IgD-negative memory B cell (primary cell): ENCODE measurements around the gene RNF123. TPM values are rescaled to one million over a fixed set of nuclear protein-coding genes. Genes with fewer than 3 reads are reported as not detected.

Source experiments
- H3K27ac Mint-ChIP-seq, 3 donors: one replicate each; pipeline ENCODE4 v1.8.0; 2020 to 2022; ENCODE audit warnings: mild to moderate bottlenecking in 3 of 3, mixed read lengths in 3 of 3, moderate library complexity in 1 of 3
- H3K27me3 Mint-ChIP-seq: one replicate; pipeline ENCODE4 v1.8.0; 2021; ENCODE audit warnings: mixed read lengths
- H3K36me3 Mint-ChIP-seq: one replicate; pipeline ENCODE4 v1.8.0; 2020; ENCODE audit warnings: mild to moderate bottlenecking, mixed read lengths
- H3K4me1 Mint-ChIP-seq, 3 donors: one replicate each; pipeline ENCODE4 v1.8.0; 2020 to 2022; ENCODE audit warnings: mixed read lengths in 3 of 3, mild to moderate bottlenecking in 1 of 3
- H3K4me3 Mint-ChIP-seq, 4 donors: one replicate each; pipeline ENCODE4 v1.8.0; 2020 to 2022; ENCODE audit warnings: mild to moderate bottlenecking in 4 of 4, mixed read lengths in 4 of 4, moderate library complexity in 3 of 4
- H3K9me3 Mint-ChIP-seq, 3 donors: one replicate each; pipeline ENCODE4 v1.8.0; 2020 to 2021; ENCODE audit warnings: mixed read lengths in 3 of 3, mild to moderate bottlenecking in 1 of 3
- polyA plus RNA-seq: library from polyadenylated mRNA; unstranded; fragments of 300-500 nt; fragmentation: Illumina TruSeq; gene quantifications from one replicate; pipeline ENCODE4 v1.2.3, GENCODE V29; 2021

Gene RNF123
- polyA plus RNA-seq, 1 donor from 2014 or later, result 19.7 TPM

DNA sequence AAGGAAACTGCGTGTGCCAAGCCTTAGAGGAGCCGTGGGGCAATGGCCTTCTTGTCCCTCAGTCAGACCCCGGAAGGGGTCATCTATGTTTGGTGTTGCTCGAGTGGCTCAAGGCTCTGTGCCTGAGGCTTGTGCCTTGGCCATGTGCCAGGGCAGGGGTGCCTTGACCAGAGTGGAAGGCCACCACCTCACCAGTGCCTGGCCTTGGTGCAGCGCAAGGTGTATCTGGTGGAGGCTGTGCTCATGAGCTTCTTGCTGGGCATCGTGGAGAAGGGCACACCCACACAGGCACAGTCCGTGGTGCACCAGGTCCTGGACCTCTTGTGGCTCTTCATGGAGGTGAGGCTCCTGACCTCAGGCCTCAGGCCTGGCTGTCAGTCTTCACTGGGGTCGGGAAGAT is 10.7 kb downstream of the RNF123 start:
- Mint-ChIP-seq H3K36me3 (no peaks in the 10 kb centered on the region), H3K4me1 (no peaks in the 10 kb centered on the region), H3K27me3 (no peaks in the 10 kb centered on the region), H3K9me3 (no peaks in the 10 kb centered on the region), H3K4me3 (no peak overlapping the region), H3K27ac (no peak overlapping the region)

DNA sequence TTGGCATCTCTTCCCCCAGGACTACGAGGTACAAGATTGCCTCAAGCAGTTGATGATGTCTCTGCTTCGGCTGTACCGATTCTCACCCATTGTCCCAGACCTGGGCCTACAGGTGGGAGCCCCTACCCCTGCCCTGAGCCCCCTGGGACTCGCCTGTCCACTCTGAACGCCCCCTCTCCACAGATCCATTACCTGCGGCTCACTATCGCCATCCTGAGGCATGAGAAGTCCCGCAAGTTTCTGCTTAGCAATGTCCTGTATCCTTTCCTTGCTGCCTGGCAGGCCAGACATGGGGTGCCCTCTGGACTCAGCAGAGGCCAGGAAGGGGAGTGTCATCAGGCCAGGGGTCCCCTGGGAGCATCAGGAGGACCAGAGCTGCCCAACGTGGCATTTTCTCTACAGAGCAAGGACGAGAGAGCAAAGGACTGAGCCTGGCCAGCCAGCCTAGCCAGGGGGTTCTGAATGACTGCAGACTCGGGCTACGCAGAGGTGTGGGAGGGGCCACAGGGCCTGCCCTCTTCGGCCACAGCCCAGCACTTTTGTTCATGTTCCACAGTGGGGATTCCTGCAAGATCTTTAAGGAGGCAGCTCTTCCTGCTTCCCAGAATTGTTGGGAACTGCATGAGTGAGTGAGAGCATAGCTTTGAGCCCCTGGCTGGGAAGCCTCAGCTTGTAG is 11.2 kb downstream of the RNF123 start:
- Mint-ChIP-seq H3K27me3 (no peaks in the 10 kb centered on the region), H3K9me3 (no peaks in the 10 kb centered on the region), H3K27ac (peak overlapping the region in 1 of 3 donors; percentile 35), H3K4me1 (no peaks in the 10 kb centered on the region), H3K36me3 (no peaks in the 10 kb centered on the region), H3K4me3 (no peak overlapping the region)

DNA sequence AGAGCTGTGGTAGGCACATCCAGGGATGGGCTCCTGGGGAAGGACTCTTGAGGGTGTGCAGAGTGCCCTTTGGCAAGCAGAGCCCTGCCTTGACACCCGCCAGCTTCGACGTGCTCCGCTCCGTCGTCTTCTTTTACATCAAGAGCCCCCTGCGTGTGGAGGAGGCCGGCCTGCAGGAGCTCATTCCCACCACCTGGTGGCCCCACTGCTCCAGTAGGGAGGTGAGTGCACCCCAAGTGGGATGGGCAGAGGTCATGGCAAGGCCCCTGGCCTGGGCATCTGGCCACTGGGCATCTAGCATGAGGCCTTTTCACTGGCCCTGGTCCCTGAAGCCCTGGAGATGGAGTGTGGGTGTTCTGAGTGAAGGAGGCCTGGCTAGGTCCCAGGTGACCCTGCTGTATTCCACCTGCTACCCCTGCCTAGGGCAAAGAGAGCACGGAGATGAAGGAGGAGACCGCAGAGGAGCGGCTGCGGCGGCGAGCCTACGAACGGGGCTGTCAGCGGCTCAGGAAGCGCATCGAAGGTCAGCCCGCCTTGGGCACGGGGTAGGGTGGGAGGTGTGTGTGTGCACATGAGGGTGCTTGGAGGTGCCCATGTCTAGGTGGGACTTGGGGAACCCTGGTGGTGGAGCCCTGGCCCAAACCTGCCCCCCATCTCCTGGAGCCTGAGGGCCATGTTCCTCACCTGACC is 12.2 kb downstream of the RNF123 start:
- no peaks in the 10 kb centered on the region for H3K36me3 Mint-ChIP-seq
- H3K4me1 Mint-ChIP-seq, result no peaks in the 10 kb centered on the region
- H3K9me3 Mint-ChIP-seq, result no peaks in the 10 kb centered on the region
- H3K27me3 Mint-ChIP-seq, result no peaks in the 10 kb centered on the region
- H3K4me3 Mint-ChIP-seq, result peak overlapping the region in 1 of 4 donors; percentile 29
- H3K27ac Mint-ChIP-seq, result no peak overlapping the region

DNA sequence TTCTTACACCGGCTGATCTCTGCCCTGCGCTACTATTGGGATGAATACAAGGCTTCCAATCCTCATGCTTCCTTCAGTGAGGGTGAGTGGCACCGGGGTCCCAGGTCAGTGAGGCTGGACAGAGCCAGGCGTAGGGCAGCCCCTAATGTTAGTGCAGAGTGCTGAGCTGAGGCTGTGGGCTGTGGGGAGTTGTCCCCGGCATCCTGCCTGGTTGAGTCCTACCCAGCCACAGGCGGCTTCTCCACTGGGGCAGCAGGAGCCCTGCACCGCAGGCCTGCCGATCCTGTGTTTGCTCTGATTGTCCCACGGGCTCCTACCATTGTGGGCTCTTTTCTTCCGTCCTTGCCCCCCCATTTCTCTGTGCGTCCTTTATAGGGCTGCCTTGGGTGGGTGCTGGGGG is 13.3 kb downstream of the RNF123 start:
- Mint-ChIP-seq H3K27ac (no peak overlapping the region), H3K27me3 (no peaks in the 10 kb centered on the region), H3K4me3 (no peak overlapping the region), H3K4me1 (peaks cover 0 to 2% (median 0%) of the 10 kb centered on the region in 3 donors), H3K36me3 (no peaks in the 10 kb centered on the region), H3K9me3 (no peaks in the 10 kb centered on the region)

DNA sequence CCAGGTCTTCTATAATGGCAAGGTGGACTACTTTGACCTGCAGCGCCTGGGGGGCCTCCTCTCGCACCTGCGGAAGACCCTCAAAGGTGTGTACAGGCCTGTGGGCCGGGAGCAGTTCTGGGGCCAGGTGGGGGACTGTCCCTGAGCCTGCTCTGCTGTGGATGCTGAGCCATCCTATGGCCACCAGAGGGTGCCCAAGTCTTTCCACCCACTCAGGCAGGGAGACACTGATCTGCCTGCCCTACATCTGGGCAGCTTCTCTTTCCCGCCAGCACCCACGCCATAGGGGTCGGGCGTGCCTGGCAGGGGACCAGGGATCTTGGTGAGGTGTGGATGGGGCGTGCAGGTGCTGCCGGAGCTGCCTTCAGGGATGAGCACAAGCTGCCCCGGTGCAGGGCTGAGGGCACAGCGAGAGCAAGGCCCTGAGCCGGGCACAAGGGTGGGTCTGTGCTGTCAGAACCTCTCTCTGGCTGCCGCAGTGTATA is 14.1 kb downstream of the RNF123 start:
- no peaks in the 10 kb centered on the region for H3K9me3 Mint-ChIP-seq
- H3K4me1 Mint-ChIP-seq, result peaks cover 0 to 4% (median 3%) of the 10 kb centered on the region in 3 donors
- peak overlapping the region in 1 of 4 donors; percentile 19 for H3K4me3 Mint-ChIP-seq
- peaks cover 3% of the 10 kb centered on the region for H3K36me3 Mint-ChIP-seq
- H3K27ac Mint-ChIP-seq, result no peak overlapping the region
- no peaks in the 10 kb centered on the region for H3K27me3 Mint-ChIP-seq

DNA sequence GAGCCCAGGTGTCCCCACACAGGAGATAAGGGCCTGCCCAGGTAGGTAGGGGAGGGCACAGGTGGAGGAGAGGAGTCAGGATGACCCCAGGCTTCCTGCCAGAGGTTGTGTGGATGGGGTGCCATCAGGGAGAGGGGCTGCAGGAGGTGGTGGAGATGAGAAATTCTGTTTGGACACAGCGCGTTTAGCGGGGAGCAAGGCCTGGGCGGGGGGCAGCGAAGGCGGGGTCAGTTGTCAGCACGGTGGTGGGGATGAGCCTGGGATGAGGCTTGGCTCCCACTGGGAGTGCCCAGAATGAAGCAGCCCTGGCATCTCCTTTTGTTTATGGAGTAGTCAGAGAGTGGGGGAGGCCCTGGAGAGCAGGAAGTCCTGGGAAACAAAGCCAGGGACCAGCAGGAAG is 14.6 kb downstream of the RNF123 start:
- Mint-ChIP-seq H3K27me3 (no peaks in the 10 kb centered on the region), H3K4me3 (no peak overlapping the region), H3K9me3 (no peaks in the 10 kb centered on the region), H3K4me1 (peaks cover 0 to 4% (median 4%) of the 10 kb centered on the region in 3 donors), H3K27ac (no peak overlapping the region), H3K36me3 (peaks cover 3% of the 10 kb centered on the region)

DNA sequence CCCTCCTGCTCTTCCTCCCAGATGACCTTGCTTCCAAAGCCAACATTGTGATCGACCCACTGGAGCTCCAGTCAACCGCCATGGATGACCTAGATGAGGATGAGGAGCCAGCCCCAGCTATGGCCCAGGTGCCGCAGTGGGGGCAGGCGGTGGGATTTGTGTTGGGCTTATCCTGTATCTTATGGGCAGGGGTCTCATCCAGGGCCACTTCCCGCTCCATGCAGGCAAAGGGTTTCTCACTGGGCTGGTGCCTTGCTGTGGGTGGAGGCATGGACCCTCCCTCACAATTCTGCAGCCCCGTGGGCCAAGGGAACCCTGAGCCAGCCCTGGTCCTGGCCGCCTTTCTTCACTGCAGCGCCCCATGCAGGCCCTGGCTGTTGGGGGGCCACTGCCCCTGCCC is 15.3 kb downstream of the RNF123 start:
- Mint-ChIP-seq H3K27me3 (no peaks in the 10 kb centered on the region), H3K9me3 (no peaks in the 10 kb centered on the region), H3K4me1 (peaks cover 0 to 4% (median 4%) of the 10 kb centered on the region in 3 donors), H3K4me3 (no peak overlapping the region), H3K36me3 (peaks cover 3% of the 10 kb centered on the region), H3K27ac (no peak overlapping the region)

DNA sequence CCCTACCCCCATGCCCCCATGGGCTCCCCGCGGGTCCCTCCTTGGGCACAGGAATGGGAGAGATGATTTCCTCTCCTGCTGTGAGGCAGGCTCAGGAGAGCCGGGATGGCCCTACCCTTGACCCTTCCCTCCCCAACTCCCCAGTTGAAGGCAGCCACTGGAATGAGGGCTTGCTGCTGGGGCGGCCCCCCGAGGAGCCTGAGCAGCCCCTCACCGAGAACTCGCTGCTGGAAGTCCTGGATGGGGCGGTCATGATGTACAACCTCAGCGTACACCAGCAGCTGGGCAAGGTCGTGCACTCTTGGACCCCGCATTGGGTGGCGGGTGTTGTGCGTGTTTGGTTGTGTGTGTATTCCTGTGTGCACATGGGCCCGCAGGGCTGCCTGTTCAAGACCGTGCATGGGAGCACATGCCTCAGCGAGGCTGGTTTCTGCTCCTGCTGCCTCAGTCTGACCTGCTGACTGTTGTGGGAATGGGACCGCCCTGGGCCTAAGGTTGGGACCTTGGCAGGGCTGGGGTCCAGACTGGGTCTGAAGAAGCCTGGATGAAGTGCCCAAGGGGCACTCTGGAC is 16.1 kb downstream of the RNF123 start:
- H3K9me3 Mint-ChIP-seq, result no peaks in the 10 kb centered on the region
- H3K27ac Mint-ChIP-seq, result no peak overlapping the region
- H3K27me3 Mint-ChIP-seq, result no peaks in the 10 kb centered on the region
- H3K36me3 Mint-ChIP-seq, result peaks cover 5% of the 10 kb centered on the region
- H3K4me3 Mint-ChIP-seq, result no peak overlapping the region
- H3K4me1 Mint-ChIP-seq, result peaks cover 0 to 4% (median 4%) of the 10 kb centered on the region in 3 donors

DNA sequence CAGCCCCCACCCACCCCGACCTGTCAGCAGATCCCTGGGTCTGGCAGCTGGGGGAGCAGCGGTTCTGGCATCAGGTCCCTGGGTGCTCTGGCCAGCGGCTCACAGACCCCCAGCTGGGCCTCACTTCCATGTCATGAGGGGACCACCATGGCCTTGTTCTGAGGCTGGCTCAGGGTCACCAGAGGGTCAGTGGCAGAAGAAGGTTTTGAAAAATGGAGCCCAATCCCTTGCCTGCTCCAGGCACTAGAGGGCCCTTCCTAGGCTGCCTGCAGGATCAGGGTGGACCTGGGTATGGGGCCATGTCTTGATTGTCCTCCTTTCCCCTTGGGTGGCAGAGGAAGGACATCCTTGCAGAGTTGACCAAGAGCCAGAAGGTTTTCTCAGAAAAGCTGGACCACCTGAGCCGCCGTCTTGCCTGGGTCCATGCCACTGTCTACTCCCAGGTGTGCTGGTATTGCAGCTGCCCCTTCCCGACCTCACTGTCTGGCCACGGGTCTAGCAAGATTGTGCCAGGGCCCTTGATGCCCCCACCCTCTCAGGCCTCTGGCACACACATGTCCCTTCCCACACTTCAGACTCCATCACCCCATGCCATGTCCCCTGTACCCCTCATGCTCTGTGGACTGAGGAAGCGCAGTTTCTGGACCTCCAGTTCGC is 17.2 kb downstream of the RNF123 start:
- H3K27ac Mint-ChIP-seq, result peak overlapping the region in 1 of 3 donors; percentile 80

DNA sequence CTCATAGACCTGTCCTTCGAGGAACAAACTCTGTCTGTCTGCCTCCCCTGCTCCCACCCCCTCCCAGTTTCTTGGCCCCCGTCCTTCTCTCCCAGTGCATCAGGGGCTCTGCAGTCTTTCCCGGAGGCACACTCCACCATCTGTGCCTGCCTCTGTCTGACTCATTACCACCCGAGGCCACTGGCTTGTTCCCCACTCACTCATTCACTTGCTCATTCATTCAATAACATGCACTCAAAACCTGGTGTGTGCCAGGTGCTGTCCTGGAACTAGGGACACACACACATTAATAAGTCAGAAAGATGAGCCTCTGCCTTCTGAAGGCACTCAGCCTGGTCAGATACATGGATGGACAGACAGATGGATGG is 17.7 kb downstream of the RNF123 start:
- Mint-ChIP-seq H3K27ac (peak overlapping the region in 1 of 3 donors; percentile 50), H3K36me3 (peaks cover 7% of the 10 kb centered on the region), H3K9me3 (no peaks in the 10 kb centered on the region), H3K4me1 (peaks cover 0 to 5% (median 4%) of the 10 kb centered on the region in 3 donors), H3K27me3 (no peaks in the 10 kb centered on the region), H3K4me3 (no peak overlapping the region)

More for the DNA sequence above, 17.2 kb downstream of the RNF123 start:
- H3K27me3 Mint-ChIP-seq, result no peaks in the 10 kb centered on the region
- H3K4me1 Mint-ChIP-seq, result peaks cover 0 to 4% (median 4%) of the 10 kb centered on the region in 3 donors
- H3K36me3 Mint-ChIP-seq, result peaks cover 5% of the 10 kb centered on the region
- no peak overlapping the region for H3K4me3 Mint-ChIP-seq
- no peaks in the 10 kb centered on the region for H3K9me3 Mint-ChIP-seq

DNA sequence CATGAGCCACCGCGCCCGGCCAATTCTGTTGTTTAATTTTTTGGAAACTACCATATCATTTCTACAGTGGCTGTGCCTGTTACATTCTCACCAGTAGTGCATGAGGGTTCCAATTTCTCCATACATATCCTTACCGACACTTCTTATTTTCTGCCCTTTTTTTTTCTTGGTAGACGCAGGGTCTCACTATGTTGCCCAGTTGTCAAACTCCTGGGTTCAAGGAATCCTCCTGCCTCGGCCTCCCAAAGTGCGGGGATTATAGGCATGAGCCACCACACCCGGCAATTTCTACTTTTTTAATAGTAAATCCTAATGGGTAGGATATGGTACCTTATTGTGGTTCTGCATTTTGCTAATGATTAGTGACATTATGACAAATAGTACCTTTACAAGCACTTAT is 20.5 kb downstream of the RNF123 start:
- no peaks in the 10 kb centered on the region for H3K27me3 Mint-ChIP-seq
- H3K27ac Mint-ChIP-seq, result no peak overlapping the region
- H3K4me1 Mint-ChIP-seq, result peaks cover 0 to 5% (median 4%) of the 10 kb centered on the region in 3 donors
- H3K9me3 Mint-ChIP-seq, result no peaks in the 10 kb centered on the region
- no peak overlapping the region for H3K4me3 Mint-ChIP-seq
- H3K36me3 Mint-ChIP-seq, result peaks cover 7% of the 10 kb centered on the region

DNA sequence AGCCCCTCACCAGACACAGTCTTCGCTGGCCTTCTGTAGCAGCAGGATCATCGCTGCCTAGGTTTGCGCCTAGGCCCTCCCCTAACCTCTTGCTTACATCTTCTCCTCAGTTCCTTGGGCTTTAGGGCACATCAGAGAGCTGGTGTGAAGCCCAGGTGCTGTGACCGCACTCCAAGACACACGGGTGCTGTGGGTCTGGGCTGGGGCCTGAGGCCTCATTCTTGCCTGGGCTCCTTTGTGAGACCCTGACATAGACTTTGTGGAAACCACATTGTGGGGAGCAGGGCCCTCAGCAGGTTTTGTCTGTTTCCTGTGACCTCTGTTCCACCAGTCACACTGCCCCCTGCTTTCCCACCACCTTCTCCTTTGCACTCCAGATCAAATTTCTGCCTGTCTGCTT is 22.1 kb downstream of the RNF123 start:
- Mint-ChIP-seq H3K4me1 (peaks cover 0 to 5% (median 4%) of the 10 kb centered on the region in 3 donors), H3K36me3 (peaks cover 7% of the 10 kb centered on the region), H3K9me3 (no peaks in the 10 kb centered on the region), H3K27me3 (no peaks in the 10 kb centered on the region), H3K27ac (peak overlapping the region in 1 of 3 donors; percentile 84), H3K4me3 (no peak overlapping the region)

DNA sequence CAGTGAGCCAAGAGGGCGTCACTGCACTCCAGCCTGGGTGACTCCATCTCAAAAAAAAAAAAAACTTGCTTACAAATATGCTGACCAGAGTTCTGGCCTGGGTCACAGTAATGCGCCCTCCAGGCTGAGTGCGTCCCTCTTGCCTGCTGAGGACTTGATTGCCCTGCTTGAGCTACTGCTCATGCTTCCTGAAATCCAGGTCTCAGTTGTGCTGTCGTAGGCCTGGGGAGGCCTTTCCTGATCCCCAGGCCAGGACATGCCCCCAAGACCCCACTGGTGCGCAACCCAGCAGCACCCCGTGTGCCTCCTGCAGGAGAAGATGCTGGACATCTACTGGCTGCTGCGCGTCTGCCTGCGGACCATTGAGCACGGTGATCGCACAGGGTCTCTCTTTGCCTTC is 22.8 kb downstream of the RNF123 start:
- no peak overlapping the region for H3K27ac Mint-ChIP-seq
- H3K9me3 Mint-ChIP-seq, result no peaks in the 10 kb centered on the region
- peaks cover 0 to 5% (median 4%) of the 10 kb centered on the region in 3 donors for H3K4me1 Mint-ChIP-seq
- no peak overlapping the region for H3K4me3 Mint-ChIP-seq
- H3K36me3 Mint-ChIP-seq, result peaks cover 7% of the 10 kb centered on the region
- H3K27me3 Mint-ChIP-seq, result no peaks in the 10 kb centered on the region

DNA sequence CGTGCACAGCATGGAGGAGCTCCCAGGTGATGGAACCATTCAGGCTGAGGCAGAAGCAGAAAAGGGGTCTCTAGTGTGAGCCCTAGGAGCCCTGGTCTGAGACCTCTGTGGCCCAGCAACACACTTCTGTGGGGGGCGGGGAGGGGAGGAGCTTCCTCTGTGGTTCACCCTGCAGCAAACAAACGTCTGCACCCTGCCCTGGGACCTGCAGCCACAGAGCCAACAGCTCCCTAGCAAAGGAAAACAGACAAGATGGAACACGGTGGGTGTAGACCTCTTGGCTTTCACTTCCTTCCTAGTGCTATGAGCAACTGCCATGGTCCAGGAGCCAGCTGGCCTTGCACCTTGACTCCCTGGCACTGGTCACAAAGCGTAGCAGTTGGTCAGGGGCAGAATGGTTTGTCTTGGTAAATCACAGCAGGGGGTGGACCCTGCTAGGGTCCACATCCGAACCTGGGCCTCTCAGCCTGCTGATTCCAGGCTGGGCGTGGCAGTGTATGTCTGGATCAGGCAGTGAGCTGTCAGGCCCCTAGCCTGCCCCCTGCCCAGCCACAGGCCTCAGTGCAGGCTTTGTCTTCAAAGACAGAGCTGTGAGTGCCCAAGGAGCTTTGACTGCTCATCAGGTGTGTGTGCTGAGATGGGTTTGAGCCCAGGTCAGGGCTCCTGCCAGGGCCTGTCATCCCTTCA is 23.4 kb downstream of the RNF123 start:
- peaks cover 0 to 3% (median 3%) of the 10 kb centered on the region in 3 donors for H3K4me1 Mint-ChIP-seq
- H3K9me3 Mint-ChIP-seq, result no peaks in the 10 kb centered on the region
- no peaks in the 10 kb centered on the region for H3K27me3 Mint-ChIP-seq
- H3K4me3 Mint-ChIP-seq, result no peak overlapping the region
- H3K36me3 Mint-ChIP-seq, result peaks cover 7% of the 10 kb centered on the region
- H3K27ac Mint-ChIP-seq, result no peak overlapping the region
